CD14-positive monocyte (primary cell): Measurements from ENCODE around the gene EDN2. TPM values are rescaled to one million over a fixed set of nuclear protein-coding genes. Genes with fewer than 3 reads are reported as not detected.

Experiments used
- DNase-seq, 3 donors: peaks; one replicate each; pipeline ENCODE4 v3.0.0-alpha.2; 2011 to 2022
- H2AFZ ChIP-seq: 2 replicates; pipeline ENCODE4 v1.6.0; 2012; ENCODE audit warnings: mild to moderate bottlenecking, low read depth, low read length, inconsistent platforms; ENCODE audit not compliant: insufficient read depth, poor library complexity, severe bottlenecking
- H3K27ac ChIP-seq, 2 donors: 1 replicate in 1 of 2; 2 replicates in 1 of 2; pipeline ENCODE4 v1.5.1; 2012 to 2013; ENCODE audit warnings: low read length in 2 of 2, control low read depth in 1 of 2, inconsistent platforms in 1 of 2, low read depth in 1 of 2, mild to moderate bottlenecking in 1 of 2
- H3K27me3 ChIP-seq, 2 donors: one replicate each; pipeline versions ENCODE4 v1.6.0 to v1.6.1; 2011 to 2013; ENCODE audit warnings: low read length in 2 of 2; ENCODE audit not compliant: control insufficient read depth in 2 of 2, insufficient read depth in 2 of 2
- H3K36me3 ChIP-seq, 2 donors: replicated peaks in 1 of 2; 1 replicate in 1 of 2; 2 replicates in 1 of 2; pipeline versions ENCODE4 v1.5.1 to v1.6.1; 2012 to 2013; ENCODE audit warnings: low read length in 2 of 2, control low read depth in 1 of 2, inconsistent platforms in 1 of 2, mild to moderate bottlenecking in 1 of 2; ENCODE audit not compliant: insufficient read depth in 2 of 2, control insufficient read depth in 1 of 2
- H3K4me1 ChIP-seq, 2 donors: 1 replicate in 1 of 2; 2 replicates in 1 of 2; pipeline versions ENCODE4 v1.5.1 to v1.6.1; 2012 to 2013; ENCODE audit warnings: low read length in 2 of 2, control low read depth in 1 of 2, inconsistent platforms in 1 of 2, mild to moderate bottlenecking in 1 of 2, moderate library complexity in 1 of 2; ENCODE audit not compliant: insufficient read depth in 2 of 2, control insufficient read depth in 1 of 2
- H3K4me2 ChIP-seq: replicated peaks from 2 replicates; pipeline ENCODE3; 2012; ENCODE audit warnings: low read length, moderate library complexity, mild to moderate bottlenecking; ENCODE audit not compliant: poor library complexity, severe bottlenecking; ENCODE audit errors: extremely low read depth
- H3K4me3 ChIP-seq, 3 experiments: fragments of 200-600 bp in 1 of 3; sonication (generic) in 1 of 3; replicated peaks in 1 of 3; 1 replicate in 2 of 3; 2 replicates in 1 of 3; pipeline ENCODE4 v1.5.1; 2011 to 2013; ENCODE audit warnings: low read length in 3 of 3, mild to moderate bottlenecking in 3 of 3, control low read depth in 2 of 3, low read depth in 2 of 3, inconsistent platforms in 1 of 3, moderate library complexity in 1 of 3
- H3K79me2 ChIP-seq: 2 replicates; pipeline ENCODE4 v1.6.0; 2012; ENCODE audit warnings: mild to moderate bottlenecking, control low read depth, inconsistent platforms, low read length, moderate library complexity; ENCODE audit not compliant: insufficient read depth
- H3K9ac ChIP-seq: 2 replicates; pipeline ENCODE4 v1.6.0; 2017; ENCODE audit warnings: low read length, mild to moderate bottlenecking; ENCODE audit not compliant: insufficient read depth, poor library complexity, severe bottlenecking
- H3K9me3 ChIP-seq, 2 donors: replicated peaks in 1 of 2; 1 replicate in 1 of 2; 2 replicates in 1 of 2; pipeline versions ENCODE4 v1.5.1 to v1.6.1; 2012 to 2013; ENCODE audit warnings: low read length in 2 of 2, control low read depth in 1 of 2; ENCODE audit not compliant: control insufficient read depth in 1 of 2, insufficient read depth in 1 of 2
- H4K20me1 ChIP-seq: 2 replicates; pipeline ENCODE4 v1.6.0; 2012; ENCODE audit warnings: mild to moderate bottlenecking, low read length, control low read depth, moderate library complexity; ENCODE audit not compliant: insufficient read depth
- H3K27ac Mint-ChIP-seq, 7 donors: one replicate each; pipeline ENCODE4 v1.8.0; 2020; ENCODE audit warnings: mild to moderate bottlenecking in 7 of 7, mixed read lengths in 7 of 7, moderate library complexity in 6 of 7, inconsistent platforms in 2 of 7
- H3K27me3 Mint-ChIP-seq, 3 donors: one replicate each; pipeline ENCODE4 v1.8.0; 2021 to 2022; ENCODE audit warnings: low read depth in 3 of 3, mild to moderate bottlenecking in 3 of 3, mixed read lengths in 3 of 3, moderate library complexity in 3 of 3, inconsistent platforms in 1 of 3
- H3K36me3 Mint-ChIP-seq, 2 donors: one replicate each; pipeline ENCODE4 v1.8.0; 2020; ENCODE audit warnings: mixed read lengths in 2 of 2, inconsistent platforms in 1 of 2, mild to moderate bottlenecking in 1 of 2
- H3K4me1 Mint-ChIP-seq: one replicate; pipeline ENCODE4 v1.8.0; 2020; ENCODE audit warnings: mild to moderate bottlenecking, mixed read lengths
- H3K4me3 Mint-ChIP-seq, 2 donors: one replicate each; pipeline ENCODE4 v1.8.0; 2020; ENCODE audit warnings: mild to moderate bottlenecking in 2 of 2, mixed read lengths in 2 of 2, moderate library complexity in 1 of 2
- H3K9me3 Mint-ChIP-seq, 7 donors: one replicate each; pipeline ENCODE4 v1.8.0; 2020 to 2022; ENCODE audit warnings: mixed read lengths in 7 of 7, mild to moderate bottlenecking in 6 of 7, moderate library complexity in 6 of 7, inconsistent platforms in 2 of 7
- CTCF ChIP-seq: fragments of 200-600 bp; IDR thresholded peaks from one replicate; pipeline ENCODE4 v1.8.0; 2022; ENCODE audit warnings: antibody characterized with exemption, mild to moderate bottlenecking
- WGBS: methylation state at CpG from one replicate; pipeline ENCODE4 v1.1.5; 2013; ENCODE audit warnings: missing lambda C conversion rate; ENCODE audit not compliant: insufficient coverage; 5-methylcytosine and 5-hydroxymethylcytosine counted together
- intact Hi-C, 2 donors: fragments of 100-400 bp; cut with micrococcal nuclease; formaldehyde crosslinking; loops; one replicate each; pipeline versions ENCODE4 v1.15.0 to v1.15.1; 2023
- polyA plus RNA-seq, 3 donors: library from polyadenylated mRNA; depleted of rRNA in 1 of 3; unstranded in 2 of 3; stranded (reverse) in 1 of 3; fragments of 300-500 nt in 2 of 3; fragments of >200 nt in 1 of 3; fragmentation: Illumina TruSeq in 2 of 3; gene quantifications; 1 replicate in 2 of 3; 2 replicates in 1 of 3; pipeline ENCODE4 v1.2.3, GENCODE V29; 2012 to 2021

Gene EDN2
- polyA plus RNA-seq, 3 donors: not detected

GRCh38 chr1:41444785-41445184, 39.7 kb downstream of the EDN2 start:
- no peak overlapping the region for H3K27ac Mint-ChIP-seq
- Histone ChIP-seq H3K27me3 (no peaks in the 10 kb centered on the region), H3K79me2 (no peaks in the 10 kb centered on the region), H3K4me3 (no peak overlapping the region), H3K36me3 (no peaks in the 10 kb centered on the region), H3K27ac (no peak overlapping the region), H3K9me3 (peaks cover 9 to 16% of the 10 kb centered on the region in 2 donors), H3K4me1 (no peaks in the 10 kb centered on the region), H3K4me2 (no peak overlapping the region), H4K20me1 (no peaks in the 10 kb centered on the region), H3K9ac (no peak overlapping the region), H2AFZ (no peak overlapping the region)
- H3K27me3 Mint-ChIP-seq: peaks cover 2 to 6% (median 4%) of the 10 kb centered on the region in 3 donors
- no peaks in the 10 kb centered on the region for H3K4me1 Mint-ChIP-seq
- no peak overlapping the region for H3K4me3 Mint-ChIP-seq
- H3K9me3 Mint-ChIP-seq: peaks cover 0 to 14% (median 11%) of the 10 kb centered on the region in 7 donors
- H3K36me3 Mint-ChIP-seq: no peaks in the 10 kb centered on the region
- no peak for TF ChIP-seq CTCF
- intact Hi-C loops: no loop called here
- DNase-seq: no peak

DNA sequence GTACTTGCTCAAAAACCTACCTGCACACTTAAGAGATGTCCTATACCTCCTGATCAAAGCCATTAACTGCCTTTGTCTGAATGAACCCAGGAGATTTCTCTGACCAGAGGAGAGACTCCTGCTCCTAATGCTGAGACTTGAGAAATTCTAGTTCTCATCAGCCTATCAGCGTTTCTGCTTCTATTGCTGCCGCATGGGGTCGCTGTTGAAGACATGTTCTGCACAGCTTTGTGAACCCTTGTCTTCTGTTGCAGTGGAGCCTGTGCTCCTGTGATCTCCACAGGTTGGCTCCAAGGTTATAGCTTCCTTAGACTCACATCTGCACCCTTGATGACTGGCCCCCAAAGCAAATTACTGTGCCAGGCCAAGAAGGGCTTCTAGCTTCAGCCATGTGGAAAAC, 40.2 kb downstream of the EDN2 start:
- Histone ChIP-seq H3K79me2 (no peaks in the 10 kb centered on the region), H2AFZ (no peak overlapping the region), H4K20me1 (no peaks in the 10 kb centered on the region), H3K9me3 (peaks cover 9 to 16% of the 10 kb centered on the region in 2 donors), H3K4me1 (no peaks in the 10 kb centered on the region), H3K36me3 (no peaks in the 10 kb centered on the region), H3K9ac (no peak overlapping the region), H3K27me3 (no peaks in the 10 kb centered on the region), H3K27ac (no peak overlapping the region), H3K4me3 (no peak overlapping the region), H3K4me2 (no peak overlapping the region)
- 44% methylated on average over 3 of the region's 3 CpGs for WGBS
- intact Hi-C loops: no loop called here
- H3K27ac Mint-ChIP-seq: no peak overlapping the region
- no peak overlapping the region for H3K4me3 Mint-ChIP-seq
- TF ChIP-seq CTCF: peak; percentile 17
- H3K27me3 Mint-ChIP-seq: peaks cover 2 to 6% (median 3%) of the 10 kb centered on the region in 3 donors
- no peaks in the 10 kb centered on the region for H3K4me1 Mint-ChIP-seq
- no peaks in the 10 kb centered on the region for H3K36me3 Mint-ChIP-seq
- peaks cover 0 to 14% (median 11%) of the 10 kb centered on the region in 7 donors for H3K9me3 Mint-ChIP-seq
- no peak for DNase-seq
